Stimulated activated naive CD8-positive, alpha-beta T cell treated with anti-CD3 and anti-CD28 coated beads, Interleukin-15, Interleukin-2, amounts not matched to agents 100 U/mL and 50 U/mL, for 24 hours (primary cell): ENCODE data around the gene CTAGE1.

ENCODE experiments used
- ATAC-seq: fragments of 150-1000 bp; cut with Tn5 transposase; one replicate; pipeline ENCODE4 v1.10.0; 2021
- DNase-seq: peaks from one replicate; pipeline ENCODE4 v3.0.0; 2021

CTAGE1 gene

GRCh38 chr18:22391407-22392345, 26.0 kb downstream of the CTAGE1 start:
- peak; percentile 47 for DNase-seq
- peak; percentile 81 for ATAC-seq

- ATAC-seq: no peak
- no peak for DNase-seq
Observed at GRCh38 chr18:22387787-22388186, 29.9 kb downstream of the CTAGE1 start.

GRCh38 chr18:22387364-22387763, 30.4 kb downstream of the CTAGE1 start:
- DNase-seq: no peak
- ATAC-seq: no peak

GRCh38 chr18:22385718-22386117, 32.0 kb downstream of the CTAGE1 start:
- no peak for ATAC-seq
- no peak for DNase-seq

- ATAC-seq: peak; percentile 36
- DNase-seq: no peak
Observed at GRCh38 chr18:22378672-22379282, 38.9 kb downstream of the CTAGE1 start.

- no peak for ATAC-seq
Observed at GRCh38 chr18:22377769-22378168, 39.9 kb downstream of the CTAGE1 start.

GRCh38 chr18:22370414-22370813, 47.3 kb downstream of the CTAGE1 start:
- ATAC-seq: no peak

More at GRCh38 chr18:22377769-22378168, 39.9 kb downstream of the CTAGE1 start:
- DNase-seq: no peak

GRCh38 chr18:22368021-22368420, 49.7 kb downstream of the CTAGE1 start:
- DNase-seq: no peak
- ATAC-seq: no peak

More at GRCh38 chr18:22370414-22370813, 47.3 kb downstream of the CTAGE1 start:
- DNase-seq: no peak

GRCh38 chr18:22367303-22367702, 50.4 kb downstream of the CTAGE1 start:
- DNase-seq: no peak

GRCh38 chr18:22363867-22364463, 53.8 kb downstream of the CTAGE1 start:
- ATAC-seq: no peak
- no peak for DNase-seq

More at GRCh38 chr18:22367303-22367702, 50.4 kb downstream of the CTAGE1 start:
- ATAC-seq: no peak
